NCI-H510A (cell line): Measurements from ENCODE around the gene SMOC2.
"Not testable (repeated sequence)": the region's sequence is repeated elsewhere in the genome, so short reads cannot be mapped to it uniquely, and the experiment has no call there.

Experiments used
- DNase-seq: peaks from one replicate; lab custom pipeline; 2025; lab: John Stamatoyannopoulos, UW

SMOC2 gene

DNA sequence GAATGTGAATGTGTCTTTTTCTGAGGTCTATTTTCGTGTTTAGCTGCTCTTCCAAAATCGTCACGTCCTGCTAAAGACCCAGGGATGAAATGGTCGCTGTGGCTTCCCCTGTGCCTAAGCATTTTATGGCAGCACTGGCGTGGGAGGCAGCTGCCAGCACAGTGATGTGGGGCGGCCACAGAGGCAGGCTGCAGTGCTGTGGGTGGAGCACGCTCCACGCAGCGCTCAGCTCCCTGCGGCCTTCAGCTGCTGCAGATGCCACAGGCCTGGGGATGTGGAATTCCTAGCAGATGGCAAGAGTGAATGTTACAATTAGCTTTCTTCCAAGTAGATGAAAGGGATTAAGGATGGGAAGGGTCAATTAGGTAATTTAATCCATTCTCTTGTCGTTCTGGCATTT, 242.6 kb downstream of the SMOC2 start:
- DNase-seq: no peak

- DNase-seq: no peak
Observed at GRCh38 chr6:168684471-168684870, 243.5 kb downstream of the SMOC2 start.

- DNase-seq: no peak
Observed at GRCh38 chr6:168684906-168685305, 243.9 kb downstream of the SMOC2 start.

DNA sequence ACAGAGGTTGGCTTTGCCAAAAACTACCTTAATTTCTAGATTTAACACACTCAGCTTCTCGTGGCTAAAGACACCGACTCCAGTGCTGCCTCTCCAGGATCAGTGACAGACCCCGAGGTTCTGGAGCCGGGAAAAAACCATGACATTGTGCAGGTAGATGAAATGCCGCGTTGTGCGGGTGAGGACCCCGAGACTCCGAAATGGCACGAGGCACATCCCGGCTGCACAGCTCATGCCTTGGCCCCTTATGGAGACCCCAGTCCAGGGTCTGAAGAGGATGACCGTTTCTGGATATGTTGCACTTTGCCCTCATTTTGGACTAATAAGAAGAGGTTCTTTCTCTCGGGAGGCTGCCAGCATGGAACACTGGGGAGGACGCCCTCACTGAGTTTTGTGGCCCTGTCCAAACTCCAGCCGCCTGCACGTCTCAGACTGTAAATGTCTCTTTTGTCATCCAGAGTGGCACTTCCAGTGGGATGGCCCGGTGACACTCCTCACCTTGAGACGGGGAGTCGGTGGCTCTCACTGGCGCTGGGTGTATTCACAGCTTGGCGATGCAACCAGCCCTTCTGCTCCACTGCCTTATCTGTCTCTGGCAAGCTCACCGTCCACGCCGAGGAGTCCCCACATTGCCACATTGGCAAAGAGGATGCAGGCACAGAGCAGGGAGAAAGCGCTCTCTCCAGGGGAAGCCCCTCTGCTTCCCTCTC, 245.2 kb downstream of the SMOC2 start:
- no peak for DNase-seq

DNA sequence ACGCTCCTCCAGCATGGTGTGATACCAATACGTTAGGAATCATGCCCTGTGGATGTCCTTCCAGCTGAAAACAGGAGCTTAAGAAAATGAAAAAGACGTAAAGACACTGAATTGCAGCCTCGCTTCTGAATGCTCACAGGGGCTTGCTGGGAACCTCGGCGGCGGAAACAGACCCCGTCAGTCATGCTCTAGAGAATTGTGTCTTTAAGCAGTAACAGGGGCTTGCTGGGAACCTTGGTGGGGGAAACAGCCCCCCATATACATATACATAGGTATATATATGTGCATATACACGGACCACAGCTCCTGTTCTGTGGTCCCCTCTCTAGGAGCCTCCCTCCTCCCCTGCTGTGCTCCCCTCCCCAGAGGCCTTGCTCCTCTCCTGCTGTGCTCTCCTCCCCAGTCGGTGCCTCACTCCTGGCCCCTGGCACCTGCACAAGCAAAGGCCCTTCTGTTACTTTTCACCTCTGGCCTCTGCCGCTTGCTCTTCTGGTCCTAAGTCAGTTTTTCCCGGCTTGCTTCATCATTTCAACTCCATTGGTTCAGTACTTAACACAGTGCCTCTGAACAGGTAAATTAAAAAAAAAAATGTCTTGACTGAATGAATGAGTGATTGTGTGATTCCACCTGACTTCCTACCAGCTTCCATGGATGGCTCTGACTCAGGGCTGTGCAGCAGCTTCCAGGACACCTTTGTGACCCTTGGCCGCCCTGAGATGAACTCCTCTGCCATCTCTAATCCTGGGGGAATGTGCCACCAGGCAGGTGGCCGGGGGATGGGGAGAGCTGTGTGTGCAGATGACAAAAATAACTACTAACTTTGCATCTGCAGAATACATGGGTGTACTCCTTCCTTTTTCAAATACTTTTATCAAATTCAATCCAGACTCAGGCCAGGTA, 246.1 kb downstream of the SMOC2 start:
- DNase-seq: no peak

- no peak for DNase-seq
Observed at GRCh38 chr6:168690271-168690670, 249.3 kb downstream of the SMOC2 start.

- DNase-seq: no peak
Observed at GRCh38 chr6:168691774-168692173, 250.8 kb downstream of the SMOC2 start.

GRCh38 chr6:168692193-168692914, 251.4 kb downstream of the SMOC2 start:
- no peak for DNase-seq

- DNase-seq: not testable (repeated sequence)
Observed at GRCh38 chr6:168692915-168693257, 251.9 kb downstream of the SMOC2 start.

DNA sequence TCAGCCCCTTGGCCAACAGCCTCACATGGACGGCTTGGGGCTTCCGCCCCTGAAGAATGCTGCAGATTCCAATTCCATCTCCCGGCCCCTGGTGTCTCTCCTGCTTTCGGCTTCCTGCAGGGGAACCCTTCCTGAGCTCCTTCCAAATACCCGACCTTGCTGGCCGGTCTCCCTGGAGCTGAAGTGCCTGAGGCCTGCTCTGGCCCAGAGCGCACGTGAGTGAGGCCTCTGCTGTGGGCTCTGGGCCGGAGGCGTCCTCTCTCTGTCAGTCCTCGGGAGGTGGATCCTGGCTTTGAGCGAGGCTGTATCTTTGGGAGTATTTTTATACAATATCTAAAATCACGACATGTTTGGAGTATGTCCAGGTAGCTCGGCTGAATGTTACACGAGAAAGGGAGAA, 253.8 kb downstream of the SMOC2 start:
- not testable (repeated sequence) for DNase-seq

- no peak for DNase-seq
Observed at GRCh38 chr6:168695701-168696100, 254.7 kb downstream of the SMOC2 start.

DNA sequence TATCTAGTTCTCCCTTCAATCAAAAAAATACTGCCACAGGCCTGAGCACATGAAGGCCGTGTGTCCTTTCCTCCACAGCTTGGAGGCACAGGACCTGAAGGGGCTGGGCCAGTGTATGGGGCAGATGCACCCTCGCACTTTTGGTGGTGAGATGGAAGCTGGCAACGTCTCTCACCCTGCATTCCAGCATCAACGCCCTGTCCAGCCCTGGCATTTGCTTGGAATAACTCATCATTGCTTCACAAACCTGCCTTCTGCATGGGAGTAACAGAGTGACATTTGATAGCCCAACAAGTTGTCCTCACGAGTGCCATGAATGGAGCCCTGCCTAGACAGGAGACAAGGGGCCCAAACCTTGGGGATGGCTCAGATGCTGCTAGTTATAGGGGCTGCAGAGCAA, 257.9 kb downstream of the SMOC2 start:
- no peak for DNase-seq

DNA sequence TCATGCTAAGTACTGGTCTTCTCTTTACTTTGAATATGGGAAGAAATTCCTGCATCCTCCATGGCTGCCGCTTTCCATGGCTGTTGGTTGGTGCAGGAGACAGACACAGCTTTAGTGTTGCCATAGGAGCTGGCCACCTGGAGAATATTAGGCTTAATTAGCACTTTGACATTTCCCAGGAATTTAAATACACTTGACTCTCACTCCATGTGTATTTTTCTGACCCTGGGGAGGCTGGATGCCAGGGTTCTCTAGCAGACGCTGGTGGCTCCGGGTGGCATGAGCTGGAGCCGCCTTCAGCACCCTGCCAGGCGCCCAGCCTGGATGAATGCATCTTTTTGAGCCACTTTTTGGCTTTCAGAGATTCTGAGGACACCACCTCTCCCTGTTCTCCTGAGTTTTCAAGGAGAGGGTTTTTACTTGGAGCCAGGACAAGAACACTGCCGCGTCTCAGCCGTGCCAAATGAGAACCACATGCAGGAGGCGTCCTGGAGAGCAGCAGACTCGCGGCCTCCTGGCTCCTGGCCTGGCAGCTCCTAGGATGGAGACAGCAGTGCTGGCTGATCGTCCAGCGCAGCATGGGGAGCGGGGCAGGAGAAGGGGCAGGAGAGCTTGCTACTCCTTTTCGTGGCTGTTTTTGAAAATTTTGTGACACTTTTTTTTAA, 258.8 kb downstream of the SMOC2 start:
- DNase-seq: no peak

- no peak for DNase-seq
Observed at GRCh38 chr6:168700880-168701279, 259.9 kb downstream of the SMOC2 start.

GRCh38 chr6:168703990-168704389, 263.0 kb downstream of the SMOC2 start:
- DNase-seq: no peak

GRCh38 chr6:168704678-168705077, 263.7 kb downstream of the SMOC2 start:
- no peak for DNase-seq

- not testable (repeated sequence) for DNase-seq
Observed at GRCh38 chr6:168705271-168705670, 264.3 kb downstream of the SMOC2 start.

DNA sequence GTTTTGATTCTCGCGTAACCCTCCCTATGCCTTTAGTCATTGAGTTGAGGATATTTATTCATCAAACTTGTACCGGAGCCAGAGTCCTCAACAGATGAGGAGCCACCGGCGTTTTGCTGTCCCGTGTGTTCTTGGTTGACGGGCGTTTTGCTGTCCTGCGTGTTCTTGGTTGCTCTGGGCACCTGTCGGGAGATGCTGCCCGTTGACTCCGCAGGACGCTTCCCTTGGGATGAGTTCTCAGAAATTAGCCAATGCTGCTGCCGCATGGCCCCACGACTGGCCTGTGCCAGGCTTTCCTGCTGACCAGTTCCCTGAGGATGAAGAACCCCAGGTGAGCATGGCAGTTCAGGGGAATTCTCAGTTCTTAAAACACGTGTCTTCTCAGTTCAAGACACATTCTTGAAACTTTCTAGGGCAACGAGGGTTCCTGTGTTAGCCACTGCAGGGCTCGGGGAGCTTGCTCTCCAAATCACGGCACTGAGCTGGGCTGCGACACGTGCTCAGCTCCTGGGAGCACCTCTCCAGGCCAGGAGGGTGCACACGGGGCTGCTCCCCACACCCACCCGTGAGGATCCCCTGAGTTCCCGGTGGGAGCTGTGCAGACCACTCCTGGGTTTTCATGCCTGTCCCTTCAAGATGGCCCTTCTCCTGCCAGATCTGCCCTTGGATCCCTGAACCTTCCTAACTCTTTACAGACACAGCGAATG, 265.6 kb downstream of the SMOC2 start:
- no peak for DNase-seq

GRCh38 chr6:168708526-168708925, 267.5 kb downstream of the SMOC2 start:
- DNase-seq: no peak

DNA sequence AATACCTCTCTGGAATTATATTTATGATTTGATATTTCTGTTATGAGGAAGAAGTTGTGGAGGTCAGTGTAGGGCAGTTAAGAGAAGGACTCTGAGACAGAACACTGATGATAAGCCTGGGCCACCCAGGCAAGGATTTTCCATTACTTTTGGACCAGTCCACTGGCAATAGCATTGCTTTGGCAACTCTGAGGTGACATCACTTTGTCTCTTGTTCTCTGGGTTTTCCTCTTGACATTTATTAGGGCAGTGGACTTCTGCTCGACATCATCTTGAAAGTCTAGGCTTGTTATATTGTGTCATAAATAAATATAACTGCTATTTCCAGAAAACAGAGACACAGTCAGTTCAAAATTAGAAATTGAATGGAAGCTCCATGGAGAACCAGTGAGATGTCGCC, 268.0 kb downstream of the SMOC2 start:
- no peak for DNase-seq

DNA sequence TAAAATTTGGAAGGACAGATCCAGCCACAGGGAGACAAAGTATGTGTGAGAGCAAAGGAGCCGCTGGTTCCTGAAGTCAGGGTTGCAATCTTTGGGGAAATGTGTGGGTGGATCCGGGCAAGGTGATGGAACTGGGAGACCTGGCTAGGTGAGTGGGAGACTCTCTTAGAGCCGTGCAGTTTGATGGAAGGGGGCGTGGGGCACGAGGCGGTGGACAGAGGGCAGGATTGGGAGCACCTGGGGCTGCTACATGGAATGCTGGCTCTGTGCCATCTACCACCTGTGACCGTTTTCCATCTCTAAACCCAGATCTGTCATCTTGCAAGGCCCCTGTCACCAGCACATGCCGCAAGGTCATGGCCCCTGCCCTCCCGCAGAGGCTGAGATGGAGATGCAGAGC, 268.4 kb downstream of the SMOC2 start:
- DNase-seq: no peak

GRCh38 chr6:168709991-168710390, 269.0 kb downstream of the SMOC2 start:
- no peak for DNase-seq
